Retinal pigment epithelial cell (primary cell): ENCODE data around the gene EIF4EBP2.

ENCODE experiments used
- DNase-seq: peaks from one replicate; pipeline ENCODE4 v3.0.0-alpha.2; 2010; ENCODE audit warnings: low read depth
- H3K4me3 ChIP-seq: 2 replicates; pipeline ENCODE4 v1.5.1; 2011; ENCODE audit warnings: mild to moderate bottlenecking, low read length, control low read depth, moderate library complexity
- TF ChIP-seq, protein P1 (sequence below): conservative IDR thresholded peaks from 2 replicates; pipeline ENCODE4 v1.5.1; 2011; ENCODE audit warnings: low read depth, low read length, control low read depth, inconsistent platforms

The EIF4EBP2 gene

DNA sequence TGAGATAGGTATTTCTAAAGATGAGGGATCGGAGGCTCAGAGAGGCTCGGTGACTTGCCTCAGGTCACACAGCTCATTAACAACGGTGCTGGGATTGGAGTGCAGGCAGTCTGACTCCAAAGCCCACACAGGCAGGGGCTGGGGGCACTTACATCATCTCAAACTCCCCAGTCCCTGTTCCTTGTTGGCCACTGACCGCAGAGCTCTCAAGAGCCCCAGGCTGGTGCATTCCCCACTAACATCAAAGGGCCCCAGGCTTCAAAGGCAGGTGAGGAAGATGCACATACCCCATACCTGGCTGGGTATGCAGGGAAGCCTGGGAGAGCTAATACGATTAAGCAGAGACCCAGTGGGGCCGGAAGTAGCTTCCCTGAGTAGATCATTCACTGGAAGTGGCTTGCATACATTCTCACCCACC is 51.3 kb downstream of the EIF4EBP2 start:
- H3K4me3 ChIP-seq = no peak overlapping the region
- DNase-seq = no peak
- TF ChIP-seq, protein P1, sequence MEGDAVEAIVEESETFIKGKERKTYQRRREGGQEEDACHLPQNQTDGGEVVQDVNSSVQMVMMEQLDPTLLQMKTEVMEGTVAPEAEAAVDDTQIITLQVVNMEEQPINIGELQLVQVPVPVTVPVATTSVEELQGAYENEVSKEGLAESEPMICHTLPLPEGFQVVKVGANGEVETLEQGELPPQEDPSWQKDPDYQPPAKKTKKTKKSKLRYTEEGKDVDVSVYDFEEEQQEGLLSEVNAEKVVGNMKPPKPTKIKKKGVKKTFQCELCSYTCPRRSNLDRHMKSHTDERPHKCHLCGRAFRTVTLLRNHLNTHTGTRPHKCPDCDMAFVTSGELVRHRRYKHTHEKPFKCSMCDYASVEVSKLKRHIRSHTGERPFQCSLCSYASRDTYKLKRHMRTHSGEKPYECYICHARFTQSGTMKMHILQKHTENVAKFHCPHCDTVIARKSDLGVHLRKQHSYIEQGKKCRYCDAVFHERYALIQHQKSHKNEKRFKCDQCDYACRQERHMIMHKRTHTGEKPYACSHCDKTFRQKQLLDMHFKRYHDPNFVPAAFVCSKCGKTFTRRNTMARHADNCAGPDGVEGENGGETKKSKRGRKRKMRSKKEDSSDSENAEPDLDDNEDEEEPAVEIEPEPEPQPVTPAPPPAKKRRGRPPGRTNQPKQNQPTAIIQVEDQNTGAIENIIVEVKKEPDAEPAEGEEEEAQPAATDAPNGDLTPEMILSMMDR = no peak

DNA sequence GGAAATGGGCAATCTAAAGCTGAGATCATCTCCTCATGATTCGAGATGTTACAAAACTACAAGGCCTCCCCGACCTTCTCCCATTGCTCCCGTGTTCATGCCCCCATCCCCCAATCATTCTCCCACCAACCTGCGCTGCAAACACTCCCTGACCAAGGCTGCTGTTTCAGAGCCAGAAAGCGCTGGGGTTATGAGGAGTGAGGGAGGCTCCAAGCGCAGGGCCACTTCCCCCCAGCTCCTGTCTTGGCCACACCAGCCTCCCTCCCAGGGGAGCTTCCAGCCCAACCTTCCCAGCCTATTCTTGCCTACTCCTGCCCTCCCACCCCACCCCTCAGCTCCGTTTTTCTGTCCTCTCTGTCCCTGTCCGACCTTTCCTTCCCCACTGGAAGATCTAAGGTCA is 52.2 kb downstream of the EIF4EBP2 start:
- DNase-seq = no peak
- TF ChIP-seq, protein P1 = no peak

DNA sequence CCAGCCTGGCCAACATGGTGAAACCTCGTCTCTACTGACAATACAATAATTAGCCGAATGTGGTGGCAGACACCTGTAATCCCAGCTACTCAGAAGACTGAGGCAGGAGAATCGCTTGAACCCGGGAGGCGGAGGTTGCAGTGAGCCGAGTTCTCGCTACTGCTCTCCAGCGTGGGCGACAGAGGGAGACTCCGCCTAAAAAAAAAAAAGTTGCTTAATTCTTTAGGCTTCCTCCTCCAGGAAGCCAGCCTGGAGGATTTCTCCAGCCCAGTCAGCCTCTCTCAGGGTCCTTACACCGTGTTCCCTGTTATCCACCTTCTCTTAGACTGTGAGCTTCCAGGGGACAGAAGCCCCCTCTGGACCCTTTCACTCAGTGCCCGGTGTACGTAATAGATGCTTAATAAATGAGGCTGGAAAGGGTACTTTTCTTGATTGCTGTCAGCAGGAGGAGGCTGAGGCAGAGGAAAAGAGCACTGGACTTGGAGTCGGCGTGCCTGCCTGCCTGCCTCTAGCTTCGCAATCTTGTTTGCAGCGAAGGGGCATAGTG is 53.9 kb downstream of the EIF4EBP2 start:
- no peak overlapping the region for H3K4me3 ChIP-seq
- TF ChIP-seq, protein P1 = no peak
- DNase-seq = no peak

More for the DNA sequence above, 52.2 kb downstream of the EIF4EBP2 start:
- H3K4me3 ChIP-seq = no peak overlapping the region

DNA sequence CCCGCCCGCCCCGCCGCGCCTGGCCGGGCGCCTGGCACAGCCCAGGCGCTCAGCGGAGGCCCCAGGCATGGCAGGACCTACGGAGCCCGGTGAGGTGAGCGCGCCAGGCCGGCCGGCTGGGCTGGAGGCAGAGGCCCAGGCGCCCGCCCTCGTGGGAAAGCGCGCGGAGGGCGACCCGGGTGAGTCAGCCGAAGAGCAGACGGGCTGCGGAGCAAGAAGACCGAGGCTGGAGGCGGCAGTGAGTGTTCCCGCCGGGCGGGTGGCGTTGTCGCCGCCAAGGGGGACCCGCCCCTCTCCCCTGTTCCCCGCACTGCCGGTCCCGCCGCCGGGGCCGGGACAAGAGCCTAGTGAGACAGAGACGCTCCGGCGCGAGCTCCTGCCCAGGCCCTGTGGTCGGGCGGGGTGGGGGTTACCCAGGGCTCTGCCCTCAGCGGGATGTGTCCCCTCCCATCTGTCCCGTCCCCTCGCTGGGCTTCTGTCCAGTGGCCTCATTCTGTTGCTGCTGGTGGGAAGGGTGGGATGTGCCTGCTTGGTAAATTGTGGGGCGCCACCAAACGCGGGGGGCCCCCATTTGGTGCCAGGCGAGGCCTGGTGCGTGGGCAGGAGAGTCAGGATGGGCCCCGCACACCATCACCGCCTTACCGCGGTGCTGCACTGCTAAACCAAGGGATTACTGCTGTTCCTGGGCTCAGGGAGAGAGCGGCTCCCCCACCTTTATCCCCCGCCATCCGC is 54.5 kb downstream of the EIF4EBP2 start:
- H3K4me3 ChIP-seq = peak overlapping the region; percentile 27
- TF ChIP-seq, protein P1 = no peak
- DNase-seq = peak; percentile 55

DNA sequence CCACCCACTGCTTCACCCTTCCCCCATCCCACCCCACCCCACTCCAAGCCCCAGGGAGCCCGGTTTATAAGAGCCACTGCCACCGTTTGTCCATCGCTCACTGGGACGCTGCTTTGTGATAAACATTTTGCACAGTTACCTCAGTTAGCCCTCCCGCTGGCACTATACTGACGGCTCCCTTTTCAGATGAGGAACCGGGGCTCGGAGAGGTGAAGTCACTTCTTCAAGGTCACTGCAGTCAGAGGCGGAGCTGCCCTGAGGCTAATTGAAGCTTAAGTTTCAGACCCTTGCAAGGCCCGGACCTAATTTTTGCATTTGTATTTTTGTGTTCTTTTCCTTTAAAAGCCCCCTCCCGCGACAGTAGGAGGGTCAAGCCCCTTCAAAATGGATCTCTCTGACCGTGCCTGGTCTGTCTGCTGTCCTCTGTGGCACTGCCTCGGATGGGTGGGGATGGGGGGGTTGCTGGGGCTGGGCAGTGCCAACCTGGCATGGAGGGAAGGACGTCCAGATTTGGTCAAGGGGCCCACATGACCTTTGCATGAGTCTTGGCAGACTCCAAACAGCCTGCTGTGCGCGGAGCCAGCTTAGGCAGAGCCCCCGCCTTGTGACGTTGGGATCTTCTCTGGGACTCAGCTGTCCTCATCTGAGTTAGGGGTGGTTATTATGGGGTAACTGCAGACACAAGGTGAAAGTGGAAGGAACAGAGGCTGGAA is 55.3 kb downstream of the EIF4EBP2 start:
- DNase-seq = no peak
- TF ChIP-seq, protein P1 = no peak
- H3K4me3 ChIP-seq = no peak overlapping the region

DNA sequence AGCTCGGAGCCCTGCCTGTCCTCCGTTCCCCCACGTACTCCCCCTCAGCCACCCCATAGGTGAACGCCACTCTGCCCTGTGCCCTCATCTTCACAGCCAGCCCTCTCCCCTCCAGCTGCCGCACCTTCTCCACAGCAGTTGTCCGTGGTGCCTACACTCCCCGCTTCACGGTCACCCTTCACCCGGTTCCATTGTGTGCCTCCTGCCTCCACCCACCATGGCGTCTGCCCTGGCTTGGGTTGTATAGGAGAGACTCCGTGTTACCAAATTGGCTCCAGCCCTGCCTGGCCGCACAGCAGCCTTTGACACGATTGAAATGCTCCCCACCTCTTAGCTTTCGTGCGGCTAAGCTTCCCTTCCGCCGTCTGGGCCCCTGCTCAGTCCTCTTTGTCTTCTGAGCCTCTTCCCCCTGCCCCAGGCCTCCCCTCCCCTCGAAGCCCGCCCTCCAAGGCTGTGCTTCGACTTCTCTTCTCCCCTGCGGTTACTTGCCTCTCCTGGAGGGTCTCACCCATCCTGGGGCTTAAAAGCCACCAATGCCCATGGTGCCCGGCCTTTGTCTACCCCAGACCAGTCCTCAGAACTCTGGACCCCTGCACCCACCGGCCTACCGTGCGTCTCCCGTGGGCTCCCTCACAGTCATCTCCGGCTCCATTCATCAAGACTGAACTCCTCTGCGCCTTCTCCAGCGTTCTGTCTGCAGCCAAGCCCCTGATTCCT is 56.0 kb downstream of the EIF4EBP2 start:
- TF ChIP-seq, protein P1 = no peak
- DNase-seq = no peak
- no peak overlapping the region for H3K4me3 ChIP-seq
